GM23338 (cell line): ENCODE results near the gene EXD3. TPM values are rescaled to one million over a fixed set of nuclear protein-coding genes. Genes with fewer than 3 reads are reported as not detected.

ENCODE experiments used
- ATAC-seq: fragments of 200-7000 bp; cut with Tn5 transposase; 3 replicates; pipeline ENCODE4 v1.9.1; 2020
- DNase-seq: peaks from one replicate; pipeline ENCODE4 v3.0.0-alpha.2; 2015; ENCODE audit warnings: low spot score
- H2AFZ ChIP-seq: fragments of 200-600 bp; sonication (generic); 2 replicates; pipeline ENCODE4 v1.8.0; 2016; ENCODE audit warnings: antibody characterized with exemption, mild to moderate bottlenecking, moderate library complexity
- H3F3A ChIP-seq: fragments of 200-600 bp; sonication (generic); replicated peaks from 2 replicates; pipeline ENCODE4 v1.8.0; 2017; ENCODE audit warnings: antibody characterized with exemption, mixed run types, low read depth
- H3K27ac ChIP-seq: fragments of 200-600 bp; sonication (generic); 2 replicates; pipeline ENCODE4 v1.6.1; 2016; ENCODE audit warnings: low read depth
- H3K27me3 ChIP-seq: fragments of 200-600 bp; sonication (generic); 2 replicates; pipeline ENCODE4 v1.8.0; 2016; ENCODE audit warnings: mild to moderate bottlenecking, mixed run types, moderate library complexity; ENCODE audit not compliant: insufficient read depth
- H3K36me3 ChIP-seq: fragments of 200-600 bp; sonication (generic); 2 replicates; pipeline ENCODE4 v1.8.0; 2016; ENCODE audit warnings: mild to moderate bottlenecking; ENCODE audit not compliant: insufficient read depth
- H3K4me1 ChIP-seq: fragments of 200-600 bp; sonication (generic); 2 replicates; pipeline ENCODE4 v1.8.0; 2016; ENCODE audit warnings: mild to moderate bottlenecking, moderate library complexity; ENCODE audit not compliant: insufficient read depth
- H3K4me2 ChIP-seq: fragments of 200-600 bp; sonication (generic); 2 replicates; pipeline ENCODE4 v1.7.1; 2017; ENCODE audit warnings: mixed run types
- H3K4me3 ChIP-seq: fragments of 200-600 bp; sonication (generic); 2 replicates; pipeline ENCODE4 v1.6.1; 2016; ENCODE audit warnings: mixed run types
- H3K79me2 ChIP-seq: fragments of 200-600 bp; sonication (generic); replicated peaks from 2 replicates; pipeline ENCODE4 v1.8.0; 2017; ENCODE audit warnings: mild to moderate bottlenecking; ENCODE audit not compliant: insufficient read depth
- H3K9me2 ChIP-seq: fragments of 200-600 bp; sonication (generic); 2 replicates; pipeline ENCODE4 v1.8.0; 2017; ENCODE audit not compliant: insufficient read depth
- H4K20me1 ChIP-seq: fragments of 200-600 bp; sonication (generic); replicated peaks from 2 replicates; pipeline ENCODE4 v1.8.0; 2017; ENCODE audit warnings: mild to moderate bottlenecking; ENCODE audit not compliant: insufficient read depth
- H3K27ac Mint-ChIP-seq: 2 replicates; pipeline ENCODE4 v1.8.0; 2020; ENCODE audit warnings: inconsistent platforms, mild to moderate bottlenecking, moderate library complexity, mixed read lengths
- H3K27me3 Mint-ChIP-seq: 3 replicates; pipeline ENCODE4 v1.8.0; 2022; ENCODE audit warnings: low read depth, mild to moderate bottlenecking, moderate library complexity, mixed read lengths, inconsistent platforms; ENCODE audit not compliant: insufficient read depth, poor library complexity
- H3K36me3 Mint-ChIP-seq: 3 replicates; pipeline ENCODE4 v1.8.0; 2021; ENCODE audit warnings: low read depth, mild to moderate bottlenecking, inconsistent platforms, moderate library complexity, mixed read lengths
- H3K4me1 Mint-ChIP-seq: 3 replicates; pipeline ENCODE4 v1.8.0; 2020; ENCODE audit warnings: mild to moderate bottlenecking, inconsistent platforms, mixed read lengths
- H3K4me3 Mint-ChIP-seq: 3 replicates; pipeline ENCODE4 v1.8.0; 2021; ENCODE audit warnings: moderate library complexity, mild to moderate bottlenecking, inconsistent platforms, mixed read lengths
- H3K9me3 Mint-ChIP-seq: 3 replicates; pipeline ENCODE4 v1.8.0; 2020; ENCODE audit warnings: moderate library complexity, mild to moderate bottlenecking, inconsistent platforms, mixed read lengths
- POLR2AphosphoS5 ChIP-seq: IDR thresholded peaks from 2 replicates; pipeline ENCODE4 v1.6.1; 2016; ENCODE audit warnings: antibody characterized with exemption, low read depth
- STAT1 ChIP-seq: IDR thresholded peaks from one replicate; pipeline ENCODE4 v1.6.1; 2016; ENCODE audit warnings: antibody characterized with exemption; ENCODE audit not compliant: unreplicated experiment
- polyA plus RNA-seq: library from polyadenylated mRNA; unstranded; fragments of >200 nt; fragmentation: Nextera tagmentation; extraction: Ambion mirVana; gene quantifications from 2 replicates; pipeline ENCODE4 v1.2.1, GENCODE V29; 2016
- total RNA-seq: library from RNA; depleted of rRNA; stranded (reverse); fragments of >200 nt; shearing (Covaris generic); gene quantifications from 2 replicates; pipeline ENCODE4 v1.2.3, GENCODE V29; 2014
- TF ChIP-seq, protein P1 (sequence below): fragments of 250-450 bp; sonication (Bioruptor Pico); IDR thresholded peaks from 2 replicates; pipeline ENCODE4 v1.5.0; 2020; ENCODE audit warnings: mild to moderate bottlenecking, moderate library complexity
- TF ChIP-seq, protein P2 (sequence below): IDR thresholded peaks from 2 replicates; pipeline ENCODE4 v1.6.1; 2016; ENCODE audit warnings: antibody characterized with exemption

Gene EXD3
- total and polyA plus RNA-seq, 2 experiments from 2014 or later, result 3.6 to 9.7 TPM

DNA sequence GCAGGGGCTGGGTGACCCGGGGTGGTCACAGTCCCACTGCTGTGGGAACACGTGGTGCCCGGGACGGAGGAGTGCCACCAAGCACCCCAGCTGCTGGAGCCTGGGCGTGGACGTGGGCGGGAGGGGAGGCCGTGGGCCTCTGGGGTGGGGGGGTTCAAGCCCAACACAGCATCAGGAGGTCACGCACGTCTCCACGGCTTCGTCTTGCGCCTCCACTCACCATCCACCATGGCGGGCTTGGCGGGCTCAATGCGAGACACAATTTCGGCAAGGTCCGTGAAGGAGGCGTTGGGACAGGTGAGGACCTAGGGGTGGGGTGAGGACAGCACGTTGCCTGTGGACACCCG, 38.3 kb upstream of the EXD3 start (continued):
- TF ChIP-seq, protein P1, sequence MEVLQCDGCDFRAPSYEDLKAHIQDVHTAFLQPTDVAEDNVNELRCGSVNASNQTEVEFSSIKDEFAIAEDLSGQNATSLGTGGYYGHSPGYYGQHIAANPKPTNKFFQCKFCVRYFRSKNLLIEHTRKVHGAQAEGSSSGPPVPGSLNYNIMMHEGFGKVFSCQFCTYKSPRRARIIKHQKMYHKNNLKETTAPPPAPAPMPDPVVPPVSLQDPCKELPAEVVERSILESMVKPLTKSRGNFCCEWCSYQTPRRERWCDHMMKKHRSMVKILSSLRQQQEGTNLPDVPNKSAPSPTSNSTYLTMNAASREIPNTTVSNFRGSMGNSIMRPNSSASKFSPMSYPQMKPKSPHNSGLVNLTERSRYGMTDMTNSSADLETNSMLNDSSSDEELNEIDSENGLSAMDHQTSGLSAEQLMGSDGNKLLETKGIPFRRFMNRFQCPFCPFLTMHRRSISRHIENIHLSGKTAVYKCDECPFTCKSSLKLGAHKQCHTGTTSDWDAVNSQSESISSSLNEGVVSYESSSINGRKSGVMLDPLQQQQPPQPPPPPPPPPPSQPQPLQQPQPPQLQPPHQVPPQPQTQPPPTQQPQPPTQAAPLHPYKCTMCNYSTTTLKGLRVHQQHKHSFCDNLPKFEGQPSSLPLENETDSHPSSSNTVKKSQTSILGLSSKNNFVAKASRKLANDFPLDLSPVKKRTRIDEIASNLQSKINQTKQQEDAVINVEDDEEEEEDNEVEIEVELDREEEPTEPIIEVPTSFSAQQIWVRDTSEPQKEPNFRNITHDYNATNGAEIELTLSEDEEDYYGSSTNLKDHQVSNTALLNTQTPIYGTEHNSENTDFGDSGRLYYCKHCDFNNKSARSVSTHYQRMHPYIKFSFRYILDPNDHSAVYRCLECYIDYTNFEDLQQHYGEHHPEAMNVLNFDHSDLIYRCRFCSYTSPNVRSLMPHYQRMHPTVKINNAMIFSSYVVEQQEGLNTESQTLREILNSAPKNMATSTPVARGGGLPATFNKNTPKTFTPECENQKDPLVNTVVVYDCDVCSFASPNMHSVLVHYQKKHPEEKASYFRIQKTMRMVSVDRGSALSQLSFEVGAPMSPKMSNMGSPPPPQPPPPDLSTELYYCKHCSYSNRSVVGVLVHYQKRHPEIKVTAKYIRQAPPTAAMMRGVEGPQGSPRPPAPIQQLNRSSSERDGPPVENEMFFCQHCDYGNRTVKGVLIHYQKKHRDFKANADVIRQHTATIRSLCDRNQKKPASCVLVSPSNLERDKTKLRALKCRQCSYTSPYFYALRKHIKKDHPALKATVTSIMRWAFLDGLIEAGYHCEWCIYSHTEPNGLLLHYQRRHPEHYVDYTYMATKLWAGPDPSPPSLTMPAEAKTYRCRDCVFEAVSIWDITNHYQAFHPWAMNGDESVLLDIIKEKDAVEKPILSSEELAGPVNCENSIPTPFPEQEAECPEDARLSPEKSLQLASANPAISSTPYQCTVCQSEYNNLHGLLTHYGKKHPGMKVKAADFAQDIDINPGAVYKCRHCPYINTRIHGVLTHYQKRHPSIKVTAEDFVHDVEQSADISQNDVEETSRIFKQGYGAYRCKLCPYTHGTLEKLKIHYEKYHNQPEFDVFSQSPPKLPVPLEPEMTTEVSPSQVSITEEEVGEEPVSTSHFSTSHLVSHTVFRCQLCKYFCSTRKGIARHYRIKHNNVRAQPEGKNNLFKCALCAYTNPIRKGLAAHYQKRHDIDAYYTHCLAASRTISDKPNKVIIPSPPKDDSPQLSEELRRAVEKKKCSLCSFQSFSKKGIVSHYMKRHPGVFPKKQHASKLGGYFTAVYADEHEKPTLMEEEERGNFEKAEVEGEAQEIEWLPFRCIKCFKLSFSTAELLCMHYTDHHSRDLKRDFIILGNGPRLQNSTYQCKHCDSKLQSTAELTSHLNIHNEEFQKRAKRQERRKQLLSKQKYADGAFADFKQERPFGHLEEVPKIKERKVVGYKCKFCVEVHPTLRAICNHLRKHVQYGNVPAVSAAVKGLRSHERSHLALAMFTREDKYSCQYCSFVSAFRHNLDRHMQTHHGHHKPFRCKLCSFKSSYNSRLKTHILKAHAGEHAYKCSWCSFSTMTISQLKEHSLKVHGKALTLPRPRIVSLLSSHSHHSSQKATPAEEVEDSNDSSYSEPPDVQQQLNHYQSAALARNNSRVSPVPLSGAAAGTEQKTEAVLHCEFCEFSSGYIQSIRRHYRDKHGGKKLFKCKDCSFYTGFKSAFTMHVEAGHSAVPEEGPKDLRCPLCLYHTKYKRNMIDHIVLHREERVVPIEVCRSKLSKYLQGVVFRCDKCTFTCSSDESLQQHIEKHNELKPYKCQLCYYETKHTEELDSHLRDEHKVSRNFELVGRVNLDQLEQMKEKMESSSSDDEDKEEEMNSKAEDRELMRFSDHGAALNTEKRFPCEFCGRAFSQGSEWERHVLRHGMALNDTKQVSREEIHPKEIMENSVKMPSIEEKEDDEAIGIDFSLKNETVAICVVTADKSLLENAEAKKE (CRISPR knock-in tag), result no peak
- TF ChIP-seq STAT1, result no peak
- TF ChIP-seq, protein P2, sequence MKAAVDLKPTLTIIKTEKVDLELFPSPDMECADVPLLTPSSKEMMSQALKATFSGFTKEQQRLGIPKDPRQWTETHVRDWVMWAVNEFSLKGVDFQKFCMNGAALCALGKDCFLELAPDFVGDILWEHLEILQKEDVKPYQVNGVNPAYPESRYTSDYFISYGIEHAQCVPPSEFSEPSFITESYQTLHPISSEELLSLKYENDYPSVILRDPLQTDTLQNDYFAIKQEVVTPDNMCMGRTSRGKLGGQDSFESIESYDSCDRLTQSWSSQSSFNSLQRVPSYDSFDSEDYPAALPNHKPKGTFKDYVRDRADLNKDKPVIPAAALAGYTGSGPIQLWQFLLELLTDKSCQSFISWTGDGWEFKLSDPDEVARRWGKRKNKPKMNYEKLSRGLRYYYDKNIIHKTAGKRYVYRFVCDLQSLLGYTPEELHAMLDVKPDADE, result no peak

DNA sequence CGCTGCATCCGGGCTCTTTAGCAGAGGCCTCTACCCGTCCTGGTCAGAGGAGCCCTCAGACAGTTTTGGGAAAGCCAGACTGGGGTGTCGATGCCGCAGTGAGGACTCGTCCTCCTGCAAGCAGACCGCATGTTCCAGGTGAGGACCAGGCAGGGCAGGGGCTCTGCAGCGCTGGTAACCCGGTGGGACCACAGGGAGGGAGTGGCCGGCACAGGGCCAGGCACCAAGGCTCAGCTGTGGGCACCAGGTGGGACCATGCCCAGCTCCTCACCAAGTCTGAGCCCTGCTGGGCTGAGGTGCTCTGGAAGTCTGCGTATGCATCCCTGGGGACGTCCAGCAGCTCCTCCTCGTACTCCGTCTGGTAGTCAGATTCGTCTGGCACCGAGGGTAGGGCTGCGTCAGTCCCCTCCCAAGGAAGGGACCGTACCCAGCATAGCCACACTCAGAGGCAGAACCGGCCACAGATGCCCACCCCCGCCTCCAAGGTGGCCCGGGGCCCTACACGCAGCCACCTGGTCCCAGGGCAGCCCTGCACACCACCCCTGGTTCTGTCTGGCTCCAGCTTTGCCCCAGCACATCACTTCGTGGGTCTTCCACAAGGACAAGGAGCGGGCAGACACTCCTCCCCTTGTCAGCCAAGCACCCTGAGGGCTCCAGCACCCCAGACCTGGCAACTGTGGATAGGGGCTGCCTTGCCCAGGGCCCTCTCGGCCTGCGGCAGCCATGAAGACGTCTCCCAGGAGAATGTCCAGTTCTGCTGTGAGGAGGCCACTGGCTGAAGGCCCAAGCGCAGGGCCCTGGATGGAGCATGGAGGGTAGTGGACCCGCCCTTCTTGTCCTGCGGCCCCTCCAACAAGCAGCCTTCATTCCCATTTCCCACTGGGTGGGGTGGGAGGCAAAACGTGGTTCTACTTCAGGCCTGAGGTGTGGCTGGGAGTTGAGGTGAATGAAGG, 37.7 kb upstream of the EXD3 start:
- no peaks in the 10 kb centered on the region for H3K36me3 ChIP-seq
- DNase-seq (no peak), ATAC-seq (no peak)
- no peak overlapping the region for H2AFZ ChIP-seq
- Mint-ChIP-seq H3K36me3 (peaks cover 3% of the 10 kb centered on the region; the same call in 1 of the 3 replicates), H3K27me3 (peaks cover 6% of the 10 kb centered on the region), H3K4me1 (peaks cover 2% of the 10 kb centered on the region; the same call in 2 of the 3 replicates), H3K4me3 (no peak overlapping the region), H3K9me3 (no peaks in the 10 kb centered on the region), H3K27ac (no peak overlapping the region)
- H3K9me2 ChIP-seq, result no peaks in the 10 kb centered on the region
- no peaks in the 10 kb centered on the region; the same call in 1 of the 2 replicates for H4K20me1 ChIP-seq
- no peak overlapping the region for H3K27ac ChIP-seq
- H3K27me3 ChIP-seq, result no peaks in the 10 kb centered on the region
- H3K4me3 ChIP-seq, result no peak overlapping the region
- no peaks in the 10 kb centered on the region for H3F3A ChIP-seq
- no peaks in the 10 kb centered on the region for H3K4me1 ChIP-seq
- H3K4me2 ChIP-seq, result no peak overlapping the region
- H3K79me2 ChIP-seq, result no peaks in the 10 kb centered on the region
- TF ChIP-seq POLR2AphosphoS5, result no peak
- TF ChIP-seq, protein P2, result no peak
